ENCODE measurements around the gene RAG2. TPM values are rescaled to one million over a fixed set of nuclear protein-coding genes. Genes with fewer than 3 reads are reported as not detected.

The RAG2 gene
- total RNA-seq, 2 donors from 2014 or later = not detected

- H3K27ac Mint-ChIP-seq = no peak overlapping the region
- H3K4me1 Mint-ChIP-seq = peaks cover 4% of the 10 kb centered on the region
- H3K4me3 Mint-ChIP-seq = no peak overlapping the region
- ATAC-seq (replicated peaks) = no peak
- H3K27me3 Mint-ChIP-seq = peaks cover 3% of the 10 kb centered on the region
- H3K9me3 Mint-ChIP-seq = no peaks in the 10 kb centered on the region
- H3K36me3 Mint-ChIP-seq (ENCODE audit: low read depth) = no peaks in the 10 kb centered on the region
Observed at GRCh38 chr11:36615826-36616225, 17.8 kb upstream of the RAG2 start.

GRCh38 chr11:36609383-36609782, 11.3 kb upstream of the RAG2 start:
- no peaks in the 10 kb centered on the region for H3K4me1 Mint-ChIP-seq
- no peak overlapping the region for H3K27ac Mint-ChIP-seq
- H3K9me3 Mint-ChIP-seq = no peaks in the 10 kb centered on the region
- no peaks in the 10 kb centered on the region for H3K36me3 Mint-ChIP-seq (ENCODE audit: low read depth)
- H3K27me3 Mint-ChIP-seq = no peaks in the 10 kb centered on the region
- no peak for ATAC-seq (replicated peaks)
- H3K4me3 Mint-ChIP-seq = no peak overlapping the region

- no peaks in the 10 kb centered on the region for H3K36me3 Mint-ChIP-seq (ENCODE audit: low read depth)
- ATAC-seq (replicated peaks) = peak; percentile 40
- no peaks in the 10 kb centered on the region for H3K27me3 Mint-ChIP-seq
- no peaks in the 10 kb centered on the region for H3K4me1 Mint-ChIP-seq
- no peak overlapping the region for H3K4me3 Mint-ChIP-seq
- no peaks in the 10 kb centered on the region for H3K9me3 Mint-ChIP-seq
- no peak overlapping the region for H3K27ac Mint-ChIP-seq
Observed at GRCh38 chr11:36608491-36609199, 10.6 kb upstream of the RAG2 start.

- ATAC-seq (replicated peaks) = no peak
- no peak overlapping the region for H3K4me3 Mint-ChIP-seq
- no peaks in the 10 kb centered on the region for H3K4me1 Mint-ChIP-seq
- H3K27me3 Mint-ChIP-seq = no peaks in the 10 kb centered on the region
- no peak overlapping the region for H3K27ac Mint-ChIP-seq
- no peaks in the 10 kb centered on the region for H3K36me3 Mint-ChIP-seq (ENCODE audit: low read depth)
- H3K9me3 Mint-ChIP-seq = no peaks in the 10 kb centered on the region
Observed at GRCh38 chr11:36605221-36606216, 7.5 kb upstream of the RAG2 start.

DNA sequence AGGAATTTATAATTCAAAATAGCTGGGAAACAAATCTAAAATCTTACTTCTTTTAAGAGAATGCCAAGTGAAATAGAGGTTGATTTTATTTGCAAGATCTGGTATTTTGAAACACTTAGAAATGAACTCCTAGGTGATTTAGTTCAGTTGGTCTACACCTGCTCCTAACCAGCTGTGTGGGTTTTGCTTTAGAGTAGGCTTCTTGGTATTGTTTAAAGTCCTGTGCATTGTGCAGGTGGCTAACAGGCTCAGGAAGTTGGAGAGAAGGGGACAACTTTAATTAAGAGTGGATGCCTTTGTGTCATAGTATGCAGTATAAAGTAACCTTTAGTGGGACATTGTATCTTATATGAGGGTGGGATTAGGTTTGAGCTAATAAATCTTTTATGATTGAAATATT, 4.1 kb upstream of the RAG2 start:
- no peaks in the 10 kb centered on the region for H3K27me3 Mint-ChIP-seq
- H3K27ac Mint-ChIP-seq = no peak overlapping the region
- H3K4me3 Mint-ChIP-seq = no peak overlapping the region
- H3K36me3 Mint-ChIP-seq (ENCODE audit: low read depth) = no peaks in the 10 kb centered on the region
- no peaks in the 10 kb centered on the region for H3K9me3 Mint-ChIP-seq
- H3K4me1 Mint-ChIP-seq = no peaks in the 10 kb centered on the region
- ATAC-seq (replicated peaks) = no peak

DNA sequence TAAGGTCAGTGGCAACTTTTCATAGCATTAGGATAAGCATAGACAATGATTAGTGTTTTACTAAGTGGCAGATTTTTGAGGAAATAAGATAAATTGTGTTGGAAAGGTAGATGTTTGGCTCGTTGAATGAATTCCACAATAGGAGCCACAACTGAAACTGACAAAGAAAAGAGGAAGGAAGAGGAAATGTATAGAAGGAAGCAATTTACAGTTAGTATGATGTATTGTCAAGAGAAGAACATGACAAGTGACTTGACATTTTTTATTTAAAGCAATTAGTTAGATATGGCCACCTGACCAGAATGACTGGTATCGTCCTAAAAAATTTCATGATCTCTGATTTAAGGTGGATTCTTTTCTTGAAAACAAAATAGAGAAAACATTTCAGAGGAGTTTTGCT, 3.1 kb upstream of the RAG2 start:
- Mint-ChIP-seq H3K4me3 (no peak overlapping the region), H3K27me3 (no peaks in the 10 kb centered on the region), H3K9me3 (no peaks in the 10 kb centered on the region), H3K36me3 (ENCODE audit: low read depth) (no peaks in the 10 kb centered on the region), H3K27ac (no peak overlapping the region), H3K4me1 (no peaks in the 10 kb centered on the region)
- ATAC-seq (replicated peaks) = no peak

- no peaks in the 10 kb centered on the region for H3K9me3 Mint-ChIP-seq
- no peak overlapping the region for H3K4me3 Mint-ChIP-seq
- H3K36me3 Mint-ChIP-seq (ENCODE audit: low read depth) = no peaks in the 10 kb centered on the region
- ATAC-seq (replicated peaks) = no peak
- H3K4me1 Mint-ChIP-seq = no peaks in the 10 kb centered on the region
- no peak overlapping the region for H3K27ac Mint-ChIP-seq
- H3K27me3 Mint-ChIP-seq = no peaks in the 10 kb centered on the region
Observed at GRCh38 chr11:36600180-36600579, 2.1 kb upstream of the RAG2 start.

- peaks cover 8% of the 10 kb centered on the region for H3K27me3 Mint-ChIP-seq
- H3K27ac Mint-ChIP-seq = no peak overlapping the region
- H3K4me1 Mint-ChIP-seq = no peaks in the 10 kb centered on the region
- no peaks in the 10 kb centered on the region for H3K36me3 Mint-ChIP-seq (ENCODE audit: low read depth)
- ATAC-seq (replicated peaks) = peak; percentile 58
- H3K9me3 Mint-ChIP-seq = no peaks in the 10 kb centered on the region
- H3K4me3 Mint-ChIP-seq = no peak overlapping the region
Observed at GRCh38 chr11:36596880-36597279, 1.2 kb downstream of the RAG2 start.

DNA sequence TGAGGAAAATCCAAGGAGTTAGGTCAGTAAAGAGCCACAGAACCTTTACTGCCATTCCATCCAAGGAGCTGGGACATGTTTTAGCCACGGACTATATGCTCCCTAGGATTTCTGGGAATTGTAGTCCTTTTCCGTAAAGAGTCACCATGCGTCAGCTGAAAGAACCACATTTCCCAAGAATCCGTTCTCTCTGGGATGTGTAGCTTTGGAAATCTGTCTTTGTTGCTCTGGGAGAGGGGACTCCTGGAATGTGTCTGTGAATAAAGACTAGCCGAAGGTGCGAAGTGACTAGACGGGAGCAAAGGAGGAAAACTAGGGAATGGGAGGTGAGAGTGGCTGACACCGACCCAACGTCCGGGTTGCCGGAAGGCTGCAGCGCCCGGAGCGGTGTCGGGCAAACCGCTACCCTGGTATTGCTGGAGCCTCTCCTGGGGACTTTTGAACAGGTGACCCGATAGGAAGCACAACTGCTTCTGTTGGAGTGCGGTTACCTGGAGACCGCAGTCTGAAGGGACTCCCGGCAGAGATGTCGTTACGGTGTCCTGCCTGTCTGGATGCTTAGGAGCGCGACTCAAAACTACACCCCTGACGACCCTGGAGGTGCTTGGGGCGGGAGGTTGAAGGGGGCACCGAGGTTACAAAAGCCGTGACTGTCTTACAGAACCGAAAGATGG, 3.6 kb downstream of the RAG2 start, which contains the start of gene IFTAP:
TSS of gene IFTAP (plus strand) at position 187 of the 674 bp plus-strand sequence. CDS start 15,602 bp downstream, outside the sequence.
- Mint-ChIP-seq H3K4me3 (peak within 1 kb of the TSS; percentile 84), H3K27ac (peak within 1 kb of the TSS; percentile 71)

GRCh38 chr11:36591433-36591832, 6.6 kb downstream of the RAG2 start:
- no peak for ATAC-seq (replicated peaks)
- Mint-ChIP-seq H3K4me1 (no peaks in the 10 kb centered on the region), H3K36me3 (ENCODE audit: low read depth) (no peaks in the 10 kb centered on the region), H3K9me3 (no peaks in the 10 kb centered on the region), H3K4me3 (no peak overlapping the region), H3K27ac (no peak overlapping the region), H3K27me3 (peaks cover 35% of the 10 kb centered on the region)

More for the DNA sequence above, 3.6 kb downstream of the RAG2 start, which contains the start of gene IFTAP:
- Mint-ChIP-seq H3K4me1 (no peaks in the 10 kb centered on the region), H3K27me3 (peaks cover 25% of the 10 kb centered on the region), H3K9me3 (no peaks in the 10 kb centered on the region), H3K36me3 (ENCODE audit: low read depth) (no peaks in the 10 kb centered on the region)
- ATAC-seq (replicated peaks) = peak; percentile 73

- H3K36me3 Mint-ChIP-seq (ENCODE audit: low read depth) = no peaks in the 10 kb centered on the region
- H3K27me3 Mint-ChIP-seq = peaks cover 35% of the 10 kb centered on the region
- no peaks in the 10 kb centered on the region for H3K4me1 Mint-ChIP-seq
- H3K4me3 Mint-ChIP-seq = no peak overlapping the region
- no peak overlapping the region for H3K27ac Mint-ChIP-seq
- H3K9me3 Mint-ChIP-seq = no peaks in the 10 kb centered on the region
- no peak for ATAC-seq (replicated peaks)
Observed at GRCh38 chr11:36590513-36590912, 7.5 kb downstream of the RAG2 start.

- no peaks in the 10 kb centered on the region for H3K9me3 Mint-ChIP-seq
- H3K4me3 Mint-ChIP-seq = no peak overlapping the region
- H3K27me3 Mint-ChIP-seq = peaks cover 36% of the 10 kb centered on the region
- no peak overlapping the region for H3K27ac Mint-ChIP-seq
- ATAC-seq (replicated peaks) = no peak
- no peaks in the 10 kb centered on the region for H3K36me3 Mint-ChIP-seq (ENCODE audit: low read depth)
- H3K4me1 Mint-ChIP-seq = no peaks in the 10 kb centered on the region
Observed at GRCh38 chr11:36588099-36588498, 9.9 kb downstream of the RAG2 start.

- no peaks in the 10 kb centered on the region for H3K4me1 Mint-ChIP-seq
- ATAC-seq (replicated peaks) = no peak
- peaks cover 6% of the 10 kb centered on the region for H3K9me3 Mint-ChIP-seq
- H3K36me3 Mint-ChIP-seq (ENCODE audit: low read depth) = no peaks in the 10 kb centered on the region
- H3K27me3 Mint-ChIP-seq = peaks cover 32% of the 10 kb centered on the region
- no peak overlapping the region for H3K27ac Mint-ChIP-seq
- no peak overlapping the region for H3K4me3 Mint-ChIP-seq
Observed at GRCh38 chr11:36586543-36586942, 11.5 kb downstream of the RAG2 start.

DNA sequence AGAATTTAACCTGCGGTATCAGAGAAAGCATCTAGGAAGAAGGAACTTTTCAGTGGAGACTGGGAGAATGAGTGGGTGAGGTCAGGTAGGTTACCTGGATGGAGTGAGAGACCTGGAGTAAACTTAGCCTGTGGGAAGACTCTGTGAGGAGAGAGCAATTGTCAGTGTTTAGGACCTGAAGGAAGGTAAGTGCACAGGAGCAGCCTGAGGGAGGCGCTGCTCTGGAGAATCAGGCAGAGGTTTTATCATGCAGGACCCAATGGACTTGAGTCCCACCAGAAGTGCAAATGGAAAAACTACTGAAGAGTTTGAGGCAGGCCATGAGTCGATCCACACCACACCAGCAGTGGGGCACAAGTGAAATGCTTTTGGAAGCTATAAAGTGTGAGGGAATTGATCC, 14.4 kb downstream of the RAG2 start:
- no peak for ATAC-seq (replicated peaks)
- Mint-ChIP-seq H3K9me3 (peaks cover 6% of the 10 kb centered on the region), H3K27ac (no peak overlapping the region), H3K36me3 (ENCODE audit: low read depth) (no peaks in the 10 kb centered on the region), H3K4me3 (no peak overlapping the region), H3K27me3 (peaks cover 17% of the 10 kb centered on the region), H3K4me1 (no peaks in the 10 kb centered on the region)
